Panc1 (cell line): ENCODE measurements around the gene SLC25A36. TPM values are rescaled to one million over a fixed set of nuclear protein-coding genes. Genes with fewer than 3 reads are reported as not detected.

ENCODE experiments used
- ATAC-seq: fragments of 200-7000 bp; cut with Tn5 transposase; 2 replicates; pipeline ENCODE4 v1.9.1; 2020; ENCODE audit warnings: mild to moderate bottlenecking, moderate library complexity
- BruUV-seq: library from RNA; stranded (reverse); fragments of 400-500 nt; replicated peaks from 2 replicates; lab custom pipeline; 2021; lab: Mats Ljungman, UMichigan
- CTCF ChIA-PET: fragments of 300-600 bp; sonication (Branson Sonifier 250); formaldehyde crosslinking; loops from one replicate; lab custom pipeline; 2022; ENCODE audit warnings: antibody characterized with exemption; lab: Charles Lee
- POLR2A ChIA-PET: fragments of 300-600 bp; sonication (Branson Sonifier 250); formaldehyde crosslinking; loops from one replicate; lab custom pipeline; 2022; ENCODE audit warnings: antibody characterized with exemption; lab: Charles Lee
- DNase-seq: peaks from one replicate; pipeline ENCODE4 v3.0.0-alpha.2; 2010; ENCODE audit warnings: low read depth, low spot score
- H3K27ac ChIP-seq: 2 replicates; pipeline ENCODE4 v1.5.1; 2011; ENCODE audit warnings: mild to moderate bottlenecking, low read length, inconsistent platforms
- H3K27me3 ChIP-seq: fragments of 200-500 bp; sonication (Bioruptor generic); 2 replicates; pipeline ENCODE4 v1.6.0; 2014; ENCODE audit warnings: low read length, inconsistent platforms; ENCODE audit not compliant: control insufficient read depth, insufficient read depth
- H3K36me3 ChIP-seq: fragments of 200-500 bp; sonication (Bioruptor generic); 2 replicates; pipeline ENCODE4 v1.5.1; 2014; ENCODE audit warnings: inconsistent platforms, mild to moderate bottlenecking, low read length, moderate library complexity; ENCODE audit not compliant: control insufficient read depth, insufficient read depth
- H3K4me1 ChIP-seq: 2 replicates; pipeline ENCODE4 v1.5.1; 2011; ENCODE audit warnings: inconsistent platforms, mild to moderate bottlenecking, low read length, moderate library complexity; ENCODE audit not compliant: control insufficient read depth, insufficient read depth
- H3K4me3 ChIP-seq, 2 experiments: 2 replicates each; pipeline ENCODE4 v1.5.1; 2011 to 2012; ENCODE audit warnings: low read depth in 2 of 2, low read length in 2 of 2, mild to moderate bottlenecking in 2 of 2, inconsistent platforms in 1 of 2, moderate library complexity in 1 of 2
- H3K9me3 ChIP-seq: fragments of 200-500 bp; sonication (Bioruptor generic); 2 replicates; pipeline ENCODE4 v1.5.1; 2014; ENCODE audit warnings: low read depth, mild to moderate bottlenecking, inconsistent platforms, low read length, moderate library complexity; ENCODE audit not compliant: control insufficient read depth, insufficient read depth
- CTCF ChIP-seq: fragments of 450-650 bp; IDR thresholded peaks from 2 replicates; pipeline ENCODE4 v1.5.1; 2017; ENCODE audit warnings: mild to moderate bottlenecking
- POLR2AphosphoS5 ChIP-seq: IDR thresholded peaks from 2 replicates; pipeline ENCODE4 v1.6.1; 2012; ENCODE audit warnings: mild to moderate bottlenecking, low read depth, low read length, moderate library complexity
- REST ChIP-seq, 2 experiments: IDR thresholded peaks; 2 replicates each; pipeline ENCODE4 v1.6.1; 2011 to 2012; ENCODE audit warnings: low read depth in 2 of 2, control low read depth in 1 of 2, low read length in 1 of 2, mild to moderate bottlenecking in 1 of 2, moderate library complexity in 1 of 2; ENCODE audit not compliant: insufficient read depth in 1 of 2
- SIN3A ChIP-seq: IDR thresholded peaks from 2 replicates; pipeline ENCODE4 v1.6.1; 2012; ENCODE audit warnings: low read depth, mild to moderate bottlenecking, low read length, moderate library complexity, borderline replicate concordance; ENCODE audit not compliant: insufficient read depth
- TCF7L2 ChIP-seq: IDR thresholded peaks from 2 replicates; pipeline ENCODE4 v1.6.1; 2011; ENCODE audit warnings: mild to moderate bottlenecking, low read depth, low read length, inconsistent platforms
- in situ Hi-C: cut with HindIII; loops from 2 replicates; pipeline ENCODE4 v1.10.0; 2016; ENCODE audit warnings: low sequenced_read_pairs, low pct_unique_long_range_greater_than_20kb
- intact Hi-C: fragments of 100-400 bp; cut with micrococcal nuclease; formaldehyde crosslinking; loops from one replicate; pipeline ENCODE4 v1.10.0; 2022; ENCODE audit not compliant: unreplicated experiment
- total RNA-seq: library from RNA; stranded (reverse); gene quantifications from one replicate; pipeline ENCODE4 v1.2.1, GENCODE V29; 2021; ENCODE audit not compliant: unreplicated experiment

Gene SLC25A36
- total RNA-seq, 1 experiment from 2014 or later: 69.5 TPM

GRCh38 chr3:141011997-141012262 is 70.3 kb downstream of the SLC25A36 start:
- BruUV-seq: no TSS peak
- no peaks in the 10 kb centered on the region for H3K36me3 ChIP-seq
- H3K4me1 ChIP-seq: no peaks in the 10 kb centered on the region
- peaks cover 15% of the 10 kb centered on the region for H3K27me3 ChIP-seq
- DNase-seq (no peak), ATAC-seq (no peak)
- no peaks in the 10 kb centered on the region for H3K9me3 ChIP-seq
- CTCF ChIA-PET: no interaction called here
- POLR2A ChIA-PET: no interaction called here
- no peak overlapping the region for H3K4me3 ChIP-seq
- TF ChIP-seq CTCF (no peak), SIN3A (no peak), TCF7L2 (no peak), REST (IDR thresholded peaks at IDR 0.05; ENCODE audit: insufficient read depth in 1 of 2, low read depth in 2 of 2, low read length in 1 of 2) (no peak), POLR2AphosphoS5 (no peak)
- in situ Hi-C loops (no loop called here), intact Hi-C loops (loop anchor here (1.0 kb wide), 2 partner anchors 93 to 180 kb away; no protein-coding TSS in a partner anchor)
- no peak overlapping the region for H3K27ac ChIP-seq

GRCh38 chr3:141012571-141012970 is 70.9 kb downstream of the SLC25A36 start:
- H3K4me3 ChIP-seq: no peak overlapping the region
- H3K4me1 ChIP-seq: no peaks in the 10 kb centered on the region
- no peaks in the 10 kb centered on the region for H3K36me3 ChIP-seq
- CTCF ChIA-PET: no interaction called here
- no peak overlapping the region for H3K27ac ChIP-seq
- intact Hi-C loops (no loop called here), in situ Hi-C loops (no loop called here)
- H3K27me3 ChIP-seq: peaks cover 15% of the 10 kb centered on the region
- DNase-seq (no peak), ATAC-seq (no peak)
- H3K9me3 ChIP-seq: no peaks in the 10 kb centered on the region
- POLR2A ChIA-PET: no interaction called here
- BruUV-seq: no TSS peak
- no peak for TF ChIP-seq POLR2AphosphoS5
- TF ChIP-seq SIN3A: no peak
- TF ChIP-seq TCF7L2: no peak
- TF ChIP-seq CTCF: no peak

- H3K27ac ChIP-seq: no peak overlapping the region
- no peak for TF ChIP-seq POLR2AphosphoS5
- TF ChIP-seq CTCF: no peak
- TF ChIP-seq SIN3A: no peak
- TF ChIP-seq REST (IDR thresholded peaks at IDR 0.05; ENCODE audit: insufficient read depth in 1 of 2, low read depth in 2 of 2, low read length in 1 of 2): no peak
- no peak for TF ChIP-seq TCF7L2
- in situ Hi-C loops (no loop called here), intact Hi-C loops (no loop called here)
- no peaks in the 10 kb centered on the region for H3K9me3 ChIP-seq
- H3K4me1 ChIP-seq: no peaks in the 10 kb centered on the region
- DNase-seq: no peak
- ChIA-PET CTCF (no interaction called here), POLR2A (no interaction called here)
- H3K4me3 ChIP-seq: no peak overlapping the region
- H3K27me3 ChIP-seq: peaks cover 15% of the 10 kb centered on the region
- no peak for ATAC-seq
- H3K36me3 ChIP-seq: no peaks in the 10 kb centered on the region
- no TSS peak for BruUV-seq
Measured at GRCh38 chr3:141015481-141015880, 73.8 kb downstream of the SLC25A36 start.
